ENCODE data around the gene WNK2. TPM values are rescaled to one million over a fixed set of nuclear protein-coding genes. Genes with fewer than 3 reads are reported as not detected.

Gene WNK2
- total and polyA plus RNA-seq, 2 donors (not counting 3 experiments of a cell fraction or from before 2014, with no cell fraction given): not detected

DNA sequence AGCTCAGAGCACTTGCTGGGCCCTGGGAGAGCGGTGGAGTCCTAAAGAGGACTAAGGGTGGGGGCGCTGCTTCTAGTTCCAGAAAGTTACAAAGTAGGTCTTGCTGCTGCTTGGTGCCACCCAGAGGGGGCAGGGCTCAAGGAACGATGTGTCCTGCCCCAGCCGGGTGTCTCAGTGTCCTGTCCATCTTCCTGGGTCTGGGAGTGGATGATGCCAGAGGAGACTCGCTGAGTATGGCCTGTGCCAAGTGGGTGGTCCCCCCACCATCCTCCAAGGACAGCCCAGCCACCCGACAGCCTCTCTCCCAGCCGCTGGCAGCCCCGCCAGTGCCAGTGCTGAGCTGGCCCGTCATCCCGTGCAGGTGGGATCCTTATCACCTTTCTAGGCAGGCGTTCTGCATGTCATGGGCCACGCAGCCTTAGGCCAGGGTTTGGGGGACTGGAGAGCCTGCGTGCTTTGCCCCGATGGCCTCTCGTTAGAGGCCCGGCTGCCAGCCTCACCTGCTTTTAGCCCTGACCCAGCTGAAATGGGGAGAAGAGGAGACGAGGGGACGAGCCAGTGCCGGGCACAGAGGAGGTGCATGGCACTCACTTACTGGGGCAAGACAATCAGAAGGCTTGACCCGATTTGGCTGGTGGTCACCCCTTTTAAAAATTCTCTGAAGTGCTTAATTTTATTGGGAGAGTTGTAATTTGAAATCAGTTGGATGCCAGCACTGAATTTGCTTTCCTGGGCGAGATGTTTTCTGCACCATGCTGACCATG lies 5.6 kb downstream of the WNK2 start:
- Histone ChIP-seq H3K27me3 (ENCODE audit: control insufficient read depth in 2 of 2, insufficient read depth in 2 of 2, low read length in 2 of 2) (peaks cover 15 to 16% of the 10 kb centered on the region in 2 experiments), H2AFZ (ENCODE audit: low read depth, low read length) (no peak overlapping the region), H3K79me2 (ENCODE audit: control insufficient read depth, insufficient read depth, low read length) (no peaks in the 10 kb centered on the region), H3K9me1 (replicated peaks; ENCODE audit: control insufficient read depth, extremely low read depth, insufficient read depth, low read length) (no peaks in the 10 kb centered on the region), H3K27ac (ENCODE audit: insufficient read depth, low read depth, low read length) (no peak overlapping the region), H3K9ac (replicated peaks; ENCODE audit: extremely low read depth, insufficient read depth, low read length) (no peak overlapping the region), H3K4me1 (ENCODE audit: control insufficient read depth, extremely low read depth, insufficient read depth, low read length) (no peaks in the 10 kb centered on the region), H3K4me2 (ENCODE audit: insufficient read depth, low read length) (no peak overlapping the region), H4K20me1 (replicated peaks; ENCODE audit: control insufficient read depth, extremely low read depth, insufficient read depth, low read length) (no peaks in the 10 kb centered on the region), H3K36me3 (ENCODE audit: control insufficient read depth in 2 of 2, extremely low read depth in 1 of 2, insufficient read depth in 2 of 2, low read length in 2 of 2) (no peaks in the 10 kb centered on the region), H3K4me3 (replicated peaks in 1 of 3; ENCODE audit: insufficient read depth in 1 of 3, low read depth in 1 of 3, low read length in 3 of 3) (no peak overlapping the region), H3K9me3 (replicated peaks; ENCODE audit: control insufficient read depth, insufficient read depth, low read length) (no peaks in the 10 kb centered on the region)
- TF ChIP-seq POLR2A (IDR thresholded peaks at IDR 0.05; ENCODE audit: low read depth, low read length): no peak
- TF ChIP-seq JUN (IDR thresholded peaks at IDR 0.05; ENCODE audit: borderline replicate concordance, insufficient read depth, insufficient read length, low read depth): no peak
- TF ChIP-seq, protein P1, sequence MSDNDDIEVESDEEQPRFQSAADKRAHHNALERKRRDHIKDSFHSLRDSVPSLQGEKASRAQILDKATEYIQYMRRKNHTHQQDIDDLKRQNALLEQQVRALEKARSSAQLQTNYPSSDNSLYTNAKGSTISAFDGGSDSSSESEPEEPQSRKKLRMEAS (IDR thresholded peaks at IDR 0.05; ENCODE audit: insufficient read depth, insufficient read length): no peak
- TF ChIP-seq EZH2 (IDR thresholded peaks at IDR 0.05; ENCODE audit: borderline replicate concordance, low read depth, low read length, severe bottlenecking): no peak
- TF ChIP-seq GATA2 (IDR thresholded peaks at IDR 0.05; ENCODE audit: insufficient read depth, insufficient read length, low read depth, low read length): no peak
- no peak for TF ChIP-seq MYC (IDR thresholded peaks at IDR 0.05; ENCODE audit: low read depth, low read length)
- TF ChIP-seq CTCF (IDR thresholded peaks at IDR 0.05; ENCODE audit: extremely low read depth in 1 of 2, insufficient read depth in 1 of 2, low read depth in 1 of 2, low read length in 2 of 2): no peak
- TF ChIP-seq POLR2AphosphoS5 (IDR thresholded peaks at IDR 0.05; ENCODE audit: insufficient read depth, low read depth, low read length): no peak
- no peak for TF ChIP-seq FOS (IDR thresholded peaks at IDR 0.05; ENCODE audit: borderline replicate concordance, insufficient read depth, low read length)
- intact Hi-C loops (cut with micrococcal nuclease) (no loop called here), dilution Hi-C loops (cut with MboI; ENCODE audit: extremely low pct_ligation_motif_present, low sequenced_read_pairs) (no loop called here)
- CTCF ChIA-PET: no interaction called here
- BruUV-seq (replicated peaks): no TSS peak
- DNase-seq (ENCODE audit: low read depth, low spot score) (no peak), FAIRE-seq (no peak)
- POLR2A ChIA-PET: no interaction called here

Data from endothelial cell of umbilical vein (primary cell).